ENCODE measurements around the gene MYH9.

- TF ChIP-seq, protein P1, sequence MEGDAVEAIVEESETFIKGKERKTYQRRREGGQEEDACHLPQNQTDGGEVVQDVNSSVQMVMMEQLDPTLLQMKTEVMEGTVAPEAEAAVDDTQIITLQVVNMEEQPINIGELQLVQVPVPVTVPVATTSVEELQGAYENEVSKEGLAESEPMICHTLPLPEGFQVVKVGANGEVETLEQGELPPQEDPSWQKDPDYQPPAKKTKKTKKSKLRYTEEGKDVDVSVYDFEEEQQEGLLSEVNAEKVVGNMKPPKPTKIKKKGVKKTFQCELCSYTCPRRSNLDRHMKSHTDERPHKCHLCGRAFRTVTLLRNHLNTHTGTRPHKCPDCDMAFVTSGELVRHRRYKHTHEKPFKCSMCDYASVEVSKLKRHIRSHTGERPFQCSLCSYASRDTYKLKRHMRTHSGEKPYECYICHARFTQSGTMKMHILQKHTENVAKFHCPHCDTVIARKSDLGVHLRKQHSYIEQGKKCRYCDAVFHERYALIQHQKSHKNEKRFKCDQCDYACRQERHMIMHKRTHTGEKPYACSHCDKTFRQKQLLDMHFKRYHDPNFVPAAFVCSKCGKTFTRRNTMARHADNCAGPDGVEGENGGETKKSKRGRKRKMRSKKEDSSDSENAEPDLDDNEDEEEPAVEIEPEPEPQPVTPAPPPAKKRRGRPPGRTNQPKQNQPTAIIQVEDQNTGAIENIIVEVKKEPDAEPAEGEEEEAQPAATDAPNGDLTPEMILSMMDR (conservative IDR thresholded peaks at IDR 0.05; ENCODE audit: low read length) = no peak
- TF ChIP-seq EZH2phosphoT487 (IDR thresholded peaks at IDR 0.05; ENCODE audit: borderline replicate concordance, low read depth, low read length) = no peak
These were observed 43.5 kb downstream of the MYH9 start for GRCh38 chr22:36344106-36344827.
